Measurements from ENCODE around the gene ZNF529. TPM values are rescaled to one million over a fixed set of nuclear protein-coding genes. Genes with fewer than 3 reads are reported as not detected.
"Not testable (repeated sequence)": the region's sequence is repeated elsewhere in the genome, so short reads cannot be mapped to it uniquely, and the experiment has no call there.

Gene ZNF529
- 10 to 100 TPM; 25.9 to 30.6 TPM for total RNA-seq
- total RNA-seq: 38.5 to 42.3 reads per million in 2 donors

DNA sequence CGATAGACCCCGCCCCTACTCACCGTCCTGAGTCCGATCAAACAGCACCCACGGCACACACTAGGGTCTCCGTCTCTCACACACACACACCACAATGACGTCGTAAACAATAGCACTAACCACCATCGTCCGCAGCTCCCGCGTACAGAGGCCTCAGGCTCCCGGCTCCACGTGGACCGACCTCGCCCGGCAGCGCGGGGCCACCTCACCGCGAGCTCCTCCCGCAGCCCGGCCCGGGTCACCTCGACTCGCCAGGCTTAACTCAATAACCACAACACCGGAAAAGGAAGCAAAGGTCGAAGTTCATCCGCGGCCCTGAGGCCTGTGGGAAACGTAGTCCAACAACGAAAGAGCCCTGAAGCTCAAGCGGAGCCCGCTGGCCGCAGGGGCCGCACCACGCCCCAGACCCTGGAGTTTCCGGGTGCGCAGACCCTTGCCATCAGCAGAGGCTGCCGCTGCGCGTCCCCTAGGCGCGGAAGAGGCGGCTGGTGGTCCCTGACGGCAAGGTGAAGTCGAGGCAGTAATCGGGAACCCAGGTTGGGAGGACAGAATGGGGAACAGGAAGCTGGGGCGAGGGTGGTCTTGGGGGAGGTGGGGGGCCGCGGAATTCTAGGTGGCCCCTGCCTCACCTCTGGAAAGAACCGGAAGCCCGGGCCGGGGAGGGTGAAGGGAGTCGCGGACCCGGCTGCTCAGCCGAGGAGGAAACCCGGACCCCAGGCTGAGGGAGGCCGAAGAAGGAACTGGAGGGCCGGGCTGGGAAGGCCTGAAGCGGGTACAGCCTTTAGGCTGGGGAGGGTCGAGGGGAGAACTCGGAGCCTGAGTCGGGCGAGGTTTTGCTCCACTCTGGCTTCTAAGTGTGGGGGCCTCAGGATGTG, at the start of gene ZNF529:
ZNF529 (minus strand) TSS at position 273 of the 875 bp plus-strand sequence. CDS start 946 bp downstream, outside the sequence.
- H3K27me3 Mint-ChIP-seq: no peaks in the 10 kb centered on the region

DNA sequence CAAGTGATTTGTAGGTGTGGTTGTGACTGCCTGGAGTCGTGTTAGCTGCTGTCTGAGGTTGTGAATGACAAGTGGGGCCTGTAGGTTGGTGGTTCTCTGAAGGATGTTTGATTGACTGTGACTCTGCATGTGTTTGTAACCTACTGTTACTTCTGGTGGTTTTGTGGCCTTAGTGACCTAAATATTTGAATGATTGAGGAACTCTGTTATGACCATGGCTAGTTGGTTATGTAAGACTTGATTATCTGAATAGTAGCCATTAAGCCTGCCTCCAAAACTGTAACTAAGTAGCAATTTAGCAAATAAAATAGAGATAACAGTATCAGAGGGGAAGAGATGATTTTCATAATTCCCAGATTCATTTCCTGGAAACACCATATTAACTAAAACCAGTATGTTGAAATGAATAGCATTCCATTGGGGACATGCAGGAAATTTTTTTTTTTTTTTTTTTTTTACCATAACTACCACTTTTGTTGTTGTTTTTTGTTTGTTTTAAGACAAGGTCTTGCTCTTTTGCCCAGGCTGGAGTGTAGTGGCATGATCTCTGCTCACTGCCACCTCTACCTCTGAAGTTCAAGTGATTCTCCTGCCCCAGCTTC, 32.9 kb upstream of the ZNF529 start:
- no peaks in the 10 kb centered on the region for H3K27me3 Mint-ChIP-seq
- peak overlapping the region; percentile 88 for H3K4me3 Mint-ChIP-seq
- peaks cover 5% of the 10 kb centered on the region for H3K36me3 Mint-ChIP-seq (ENCODE audit: low read depth)
- no peaks in the 10 kb centered on the region for H3K9me3 ChIP-seq (ENCODE audit: control insufficient read depth, low read length, poor library complexity, severe bottlenecking)
- ATAC-seq (peak; percentile 26), DNase-seq (no peak)
- peaks cover 22% of the 10 kb centered on the region for H3K4me1 Mint-ChIP-seq
- H3K27ac Mint-ChIP-seq: peak overlapping the region; percentile 93

More for the DNA sequence above, at the start of gene ZNF529:
- Mint-ChIP-seq H3K4me3 (peak within 1 kb of the TSS; percentile 92), H3K36me3 (ENCODE audit: low read depth) (peaks cover 2% of the 10 kb centered on the region), H3K4me1 (peaks cover 24% of the 10 kb centered on the region), H3K27ac (peak within 1 kb of the TSS; percentile 94)
- DNase-seq: peak; percentile 63 to 73 (median 73)
- ATAC-seq: peak; percentile 93
- no peaks in the 10 kb centered on the region for H3K9me3 ChIP-seq (ENCODE audit: control insufficient read depth, low read length, poor library complexity, severe bottlenecking)

DNA sequence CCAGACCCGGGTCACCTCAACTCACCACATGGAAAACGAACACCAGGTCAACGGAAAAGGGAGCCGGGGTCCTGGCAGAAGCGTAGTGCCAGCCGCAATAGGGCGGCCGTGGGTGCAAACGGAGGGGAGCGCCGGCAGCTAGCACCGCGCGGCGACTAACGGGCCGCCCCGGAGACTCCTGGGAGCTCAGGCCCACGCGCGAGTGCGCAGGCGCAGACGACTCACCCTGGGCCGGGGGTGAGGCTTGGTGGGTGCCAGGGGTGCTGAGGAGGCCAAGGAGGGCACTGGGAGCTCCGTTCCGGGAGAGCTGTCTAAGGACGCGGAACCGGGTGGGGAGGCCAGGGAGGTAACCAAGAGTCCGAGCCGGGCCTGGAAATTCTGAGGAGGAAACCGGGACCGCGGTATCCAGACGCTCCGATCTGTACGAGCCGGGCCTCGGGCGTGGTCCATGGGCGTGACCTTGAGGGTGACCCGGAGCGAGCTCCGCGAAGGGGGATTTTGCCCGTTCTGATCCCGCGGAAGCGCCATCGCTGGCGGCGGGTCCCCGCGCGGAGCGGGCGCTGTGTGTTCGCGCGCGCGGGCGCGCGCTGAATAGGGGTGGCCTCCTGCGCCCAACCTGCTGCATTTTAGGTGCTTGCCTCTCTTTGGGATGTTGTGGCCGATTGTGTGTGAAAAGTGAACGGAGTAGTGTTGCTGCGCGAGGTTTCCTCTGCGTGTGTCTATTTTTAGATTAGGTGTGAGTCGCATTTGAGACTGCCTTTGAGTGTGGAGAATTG, 32.2 kb upstream of the ZNF529 start, which contains the start of gene ZNF382:
ZNF382 (plus strand) TSS at position 213 of the 776 bp plus-strand sequence. CDS start 4,602 bp downstream, outside the sequence.
- H3K9me3 ChIP-seq (ENCODE audit: control insufficient read depth, low read length, poor library complexity, severe bottlenecking): no peaks in the 10 kb centered on the region
- peak within 1 kb of the TSS; percentile 88 for H3K4me3 Mint-ChIP-seq
- ATAC-seq (peak; percentile 78), DNase-seq (peak; percentile 72 to 79 (median 76))
- no peaks in the 10 kb centered on the region for H3K27me3 Mint-ChIP-seq
- peaks cover 22% of the 10 kb centered on the region for H3K4me1 Mint-ChIP-seq
- H3K27ac Mint-ChIP-seq: peak within 1 kb of the TSS; percentile 93
- peaks cover 5% of the 10 kb centered on the region for H3K36me3 Mint-ChIP-seq (ENCODE audit: low read depth)

DNA sequence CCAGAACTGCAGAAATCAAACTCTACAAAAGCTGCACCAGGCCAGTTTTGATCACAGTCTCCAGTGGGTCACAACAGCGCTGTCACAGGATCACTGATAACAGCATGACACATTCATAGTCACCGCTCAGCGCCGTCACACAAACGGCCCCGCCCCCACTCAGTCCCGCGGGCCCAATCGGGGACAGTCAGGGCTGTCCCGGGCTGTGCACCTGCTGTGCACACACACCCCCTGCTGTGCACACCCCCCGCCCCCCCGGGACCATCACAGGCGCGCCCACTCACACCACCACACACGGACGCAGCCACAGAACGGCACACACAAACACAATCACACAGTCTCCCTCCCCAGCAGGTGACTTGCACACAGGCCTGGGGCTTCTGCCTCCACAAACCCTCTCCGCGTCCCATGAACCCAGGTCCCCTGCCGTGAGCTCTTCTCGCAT, 31.6 kb upstream of the ZNF529 start:
- ATAC-seq (peak; percentile 87), DNase-seq (peak; percentile 72 to 80 (median 77))
- peaks cover 22% of the 10 kb centered on the region for H3K4me1 Mint-ChIP-seq
- H3K27me3 Mint-ChIP-seq: no peaks in the 10 kb centered on the region
- peak overlapping the region; percentile 93 for H3K27ac Mint-ChIP-seq
- peak overlapping the region; percentile 88 for H3K4me3 Mint-ChIP-seq
- peaks cover 5% of the 10 kb centered on the region for H3K36me3 Mint-ChIP-seq (ENCODE audit: low read depth)
- no peaks in the 10 kb centered on the region for H3K9me3 ChIP-seq (ENCODE audit: control insufficient read depth, low read length, poor library complexity, severe bottlenecking)

DNA sequence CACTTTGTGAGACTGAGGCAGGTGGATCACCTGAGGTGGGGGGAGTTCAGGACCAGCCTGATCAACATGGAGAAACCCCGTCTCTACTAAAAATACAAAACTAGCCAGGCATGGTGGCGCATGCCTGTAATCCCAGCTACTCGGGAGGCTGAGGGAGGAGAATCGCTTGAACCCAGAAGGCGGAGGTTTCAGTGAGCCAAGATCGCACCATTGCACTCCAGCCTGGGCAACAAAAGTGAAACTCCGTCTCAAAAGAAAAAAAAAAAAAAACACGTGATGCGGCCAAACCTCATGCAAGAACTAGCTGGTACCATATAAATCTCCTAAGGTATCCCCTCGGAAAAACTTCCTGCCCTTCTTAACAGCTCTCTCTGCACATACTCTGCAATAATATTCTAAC, 29.6 kb upstream of the ZNF529 start:
- not testable (repeated sequence) for H3K9me3 ChIP-seq (ENCODE audit: control insufficient read depth, low read length, poor library complexity, severe bottlenecking); H3K27me3 Mint-ChIP-seq; DNase-seq; H3K27ac Mint-ChIP-seq; ATAC-seq; H3K36me3 Mint-ChIP-seq (ENCODE audit: low read depth)
- H3K4me1 Mint-ChIP-seq: peaks cover 22% of the 10 kb centered on the region
- H3K4me3 Mint-ChIP-seq: peak overlapping the region; percentile 13

DNA sequence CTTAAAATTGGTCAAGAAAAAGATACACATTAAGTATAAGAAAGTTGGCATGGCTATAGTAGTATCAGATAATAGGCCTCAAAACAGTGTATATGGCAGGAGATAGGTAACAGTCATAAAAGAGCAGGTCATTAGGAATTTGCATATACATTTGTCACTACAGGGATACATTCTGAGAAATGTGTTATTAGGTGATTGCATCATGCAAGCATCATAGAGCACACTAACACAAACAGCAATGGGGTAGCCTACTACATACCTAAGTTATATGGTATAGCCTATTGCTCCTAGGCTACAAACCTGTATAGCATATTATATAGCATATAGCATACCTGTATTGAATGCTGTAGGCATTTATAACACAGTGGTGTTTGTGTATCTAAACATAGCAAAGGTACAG, 6.2 kb upstream of the ZNF529 start:
- no peak for ATAC-seq
- Mint-ChIP-seq H3K36me3 (ENCODE audit: low read depth) (peaks cover 17% of the 10 kb centered on the region), H3K27me3 (no peaks in the 10 kb centered on the region), H3K4me3 (no peak overlapping the region), H3K4me1 (peaks cover 3% of the 10 kb centered on the region), H3K27ac (no peak overlapping the region)
- peaks cover 2% of the 10 kb centered on the region for H3K9me3 ChIP-seq (ENCODE audit: control insufficient read depth, low read length, poor library complexity, severe bottlenecking)
- DNase-seq: no peak

DNA sequence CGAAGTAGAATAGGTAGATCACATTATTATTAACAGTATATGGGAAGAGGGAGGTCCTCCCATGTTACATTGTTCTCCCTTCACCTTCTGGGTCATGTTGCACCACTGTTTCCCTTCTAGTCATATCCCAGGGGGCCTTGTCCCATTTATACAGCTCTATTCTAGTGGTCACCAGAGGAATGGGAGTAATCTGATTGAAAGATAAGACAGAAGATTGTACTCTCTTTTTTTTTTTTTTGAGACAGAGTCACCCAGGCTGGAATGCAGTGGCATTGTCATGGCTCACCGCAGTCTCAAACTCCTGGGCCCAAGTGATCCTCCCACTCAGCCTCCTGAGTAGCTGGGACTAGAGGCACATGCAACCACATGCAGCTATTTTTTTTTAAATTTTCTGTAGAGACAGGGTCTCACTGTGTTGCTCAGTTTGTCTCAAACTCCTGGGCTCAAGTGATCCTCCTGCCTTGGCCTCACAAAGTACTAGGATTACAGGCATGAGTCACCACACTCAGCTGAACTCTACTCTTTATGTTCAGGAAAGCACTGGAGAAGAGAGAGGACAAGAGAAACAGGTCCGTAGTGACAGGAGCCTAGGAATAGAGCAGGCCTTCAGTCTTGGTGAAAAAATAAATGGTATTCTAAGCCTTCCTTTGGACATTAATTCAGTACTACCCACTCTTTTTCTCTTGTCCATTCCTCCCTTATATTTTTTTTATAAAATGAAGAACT, 4.3 kb upstream of the ZNF529 start:
- H3K27me3 Mint-ChIP-seq: no peaks in the 10 kb centered on the region
- peaks cover 17% of the 10 kb centered on the region for H3K4me1 Mint-ChIP-seq
- ATAC-seq: no peak
- no peak overlapping the region for H3K27ac Mint-ChIP-seq
- H3K4me3 Mint-ChIP-seq: no peak overlapping the region
- peaks cover 2% of the 10 kb centered on the region for H3K9me3 ChIP-seq (ENCODE audit: control insufficient read depth, low read length, poor library complexity, severe bottlenecking)
- peaks cover 14% of the 10 kb centered on the region for H3K36me3 Mint-ChIP-seq (ENCODE audit: low read depth)
- DNase-seq: no peak

DNA sequence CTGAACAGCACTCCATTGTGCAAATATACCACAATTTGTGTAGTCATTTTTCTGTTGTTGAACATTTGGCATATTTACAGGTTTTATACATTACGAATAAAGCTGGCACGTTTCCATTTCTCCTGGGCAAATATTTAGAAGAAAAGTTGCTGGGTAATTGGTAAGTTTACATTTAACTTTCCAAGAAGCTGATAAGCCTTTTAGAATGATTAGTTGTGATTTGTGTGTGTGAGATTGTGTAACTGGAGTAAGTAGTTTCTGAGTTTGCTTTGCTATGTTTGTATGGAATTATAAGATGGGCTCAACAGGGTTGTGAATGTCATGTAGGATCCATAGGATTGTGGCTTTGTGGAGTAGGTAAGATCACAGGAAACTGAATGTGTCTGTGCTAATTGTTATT, 1.6 kb upstream of the ZNF529 start:
- ATAC-seq (no peak), DNase-seq (no peak)
- Mint-ChIP-seq H3K27ac (no peak overlapping the region), H3K4me1 (peaks cover 24% of the 10 kb centered on the region), H3K36me3 (ENCODE audit: low read depth) (peaks cover 5% of the 10 kb centered on the region), H3K4me3 (peak overlapping the region; percentile 92), H3K27me3 (no peaks in the 10 kb centered on the region)
- no peaks in the 10 kb centered on the region for H3K9me3 ChIP-seq (ENCODE audit: control insufficient read depth, low read length, poor library complexity, severe bottlenecking)

DNA sequence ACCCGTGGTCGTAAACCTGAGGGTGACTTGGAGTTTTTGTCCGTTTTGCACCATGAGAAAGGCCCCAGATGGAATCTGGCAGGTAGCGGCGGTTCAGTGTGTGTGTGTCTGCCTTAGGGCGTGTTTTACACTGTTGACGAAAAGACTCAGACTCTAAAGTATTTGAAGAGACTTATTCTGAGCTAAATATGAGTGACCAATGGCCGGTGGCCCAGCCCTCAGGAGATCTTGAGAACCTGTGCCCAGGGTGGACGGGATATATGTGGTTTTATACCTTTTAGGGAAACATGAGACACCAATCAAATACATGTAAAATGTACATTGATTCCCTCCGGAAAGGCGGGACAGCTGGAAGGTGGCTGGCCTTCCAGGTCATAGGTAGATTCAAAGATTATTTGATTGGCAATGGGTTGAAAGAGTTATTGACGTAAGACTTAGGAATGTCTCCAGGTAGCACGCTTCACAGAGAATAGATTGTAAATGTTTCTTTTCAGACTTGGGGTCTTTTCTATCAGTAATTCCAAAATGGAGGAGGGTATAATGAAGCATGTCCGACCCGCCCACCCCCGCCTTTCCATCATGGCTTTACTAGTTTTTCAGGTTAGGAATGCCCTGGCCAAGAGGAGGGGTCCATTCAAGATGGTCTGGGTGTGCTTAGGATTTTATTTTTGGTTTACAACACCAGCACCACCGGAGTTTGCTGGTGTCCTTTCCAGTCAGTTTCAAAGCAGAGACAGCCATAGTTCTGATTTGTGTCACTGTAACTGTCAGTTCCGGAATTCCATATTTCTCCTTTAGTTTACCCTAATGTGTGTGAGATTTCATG, 1.0 kb upstream of the ZNF529 start:
- H3K36me3 Mint-ChIP-seq (ENCODE audit: low read depth): peaks cover 3% of the 10 kb centered on the region
- peak overlapping the region; percentile 92 for H3K4me3 Mint-ChIP-seq
- ATAC-seq (no peak), DNase-seq (no peak)
- peaks cover 24% of the 10 kb centered on the region for H3K4me1 Mint-ChIP-seq
- H3K27ac Mint-ChIP-seq: peak overlapping the region; percentile 94
- H3K9me3 ChIP-seq (ENCODE audit: control insufficient read depth, low read length, poor library complexity, severe bottlenecking): no peaks in the 10 kb centered on the region
- no peaks in the 10 kb centered on the region for H3K27me3 Mint-ChIP-seq

DNA sequence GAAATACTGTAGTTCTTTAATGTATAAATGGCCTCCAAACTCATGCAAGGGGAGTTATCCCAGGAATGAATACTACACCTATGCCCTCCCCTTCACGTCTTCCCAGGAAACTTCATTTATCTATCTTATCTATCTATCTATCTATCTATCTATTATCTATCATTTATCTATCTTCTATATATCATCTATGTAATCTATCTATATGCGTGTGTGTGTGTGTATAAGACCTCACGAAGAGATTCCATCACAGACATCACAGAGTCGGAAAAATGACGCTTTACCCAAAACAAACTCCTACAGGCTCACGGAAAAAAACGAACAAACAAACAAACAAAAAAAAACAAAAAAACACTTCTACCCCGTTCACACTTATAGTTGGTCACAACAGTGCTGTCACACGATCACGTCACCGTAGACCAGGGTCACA, 486 bp downstream of the ZNF529 start:
- Mint-ChIP-seq H3K36me3 (ENCODE audit: low read depth) (peaks cover 6% of the 10 kb centered on the region), H3K4me3 (peak overlapping the region; percentile 92), H3K27me3 (no peaks in the 10 kb centered on the region), H3K4me1 (peaks cover 24% of the 10 kb centered on the region), H3K27ac (peak overlapping the region; percentile 94)
- H3K9me3 ChIP-seq (ENCODE audit: control insufficient read depth, low read length, poor library complexity, severe bottlenecking): no peaks in the 10 kb centered on the region
- ATAC-seq (no peak), DNase-seq (no peak)

DNA sequence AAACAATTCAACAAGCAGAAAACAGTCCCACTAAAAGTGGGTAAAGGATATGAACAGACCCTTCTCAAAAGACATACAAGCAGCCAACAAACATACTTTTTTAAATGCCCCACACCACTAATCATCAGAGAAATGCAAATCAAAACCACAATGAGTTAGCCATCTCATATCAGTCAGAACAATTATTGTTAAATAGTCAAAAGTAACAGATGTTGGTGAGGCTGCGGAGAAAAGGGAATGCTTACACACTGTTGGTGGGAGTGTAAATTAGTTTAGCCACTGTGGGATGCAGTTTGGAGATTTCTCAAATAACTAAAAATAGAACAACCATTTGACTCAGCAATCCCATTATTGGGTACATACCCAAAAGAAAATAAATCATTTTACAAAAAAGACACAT, 8.7 kb downstream of the ZNF529 start:
- DNase-seq: no peak
- no peak overlapping the region for H3K4me3 Mint-ChIP-seq
- no peak overlapping the region for H3K27ac Mint-ChIP-seq
- peaks cover 46% of the 10 kb centered on the region for H3K9me3 ChIP-seq (ENCODE audit: control insufficient read depth, low read length, poor library complexity, severe bottlenecking)
- no peaks in the 10 kb centered on the region for H3K27me3 Mint-ChIP-seq
- no peak for ATAC-seq
- no peaks in the 10 kb centered on the region for H3K4me1 Mint-ChIP-seq
- H3K36me3 Mint-ChIP-seq (ENCODE audit: low read depth): peaks cover 10% of the 10 kb centered on the region

All from T-helper 17 cell (primary cell).